GM12892 (cell line): Measurements from ENCODE around the gene TAF9.

Experiments
- POLR2A ChIP-seq: IDR thresholded peaks from 2 replicates; pipeline ENCODE4 v1.6.1; 2011; ENCODE audit warnings: low read depth, low read length, control low read depth
- POLR2AphosphoS5 ChIP-seq: IDR thresholded peaks from 2 replicates; pipeline ENCODE4 v1.6.1; 2011; ENCODE audit warnings: low read depth, low read length, control low read depth

- TF ChIP-seq POLR2A = no peak; the same call in 1 of the 2 replicates
- no peak for TF ChIP-seq POLR2AphosphoS5
These were observed 45.7 kb upstream of the TAF9 start, which contains the start of gene MARVELD2 for GRCh38 chr5:69414885-69415583.
